ENCODE results near the gene GNAI3.

Gene GNAI3

DNA sequence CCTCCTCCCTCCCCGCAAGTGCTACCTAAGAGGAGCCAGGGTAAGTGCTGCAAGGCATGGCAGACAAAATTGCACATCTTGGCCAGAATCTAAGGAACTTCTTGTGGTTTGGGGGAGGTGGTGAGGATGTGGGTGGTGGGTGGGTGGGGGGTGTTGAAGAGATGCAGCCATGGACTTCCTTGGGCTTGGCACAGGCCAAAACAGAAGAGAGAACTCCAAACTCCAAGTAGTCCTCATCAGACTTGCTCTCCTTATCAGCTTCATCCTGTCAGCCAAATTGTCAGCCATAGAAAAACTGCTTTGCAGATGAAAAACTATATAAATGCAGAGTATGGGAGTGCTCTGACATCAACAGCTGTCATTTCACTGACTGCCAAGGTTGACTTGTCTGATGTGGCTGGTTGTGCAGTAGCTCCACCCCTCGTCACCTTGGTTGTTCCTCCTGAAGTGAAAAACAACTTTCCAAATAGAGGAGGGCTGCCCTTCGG lies 46.0 kb upstream of the GNAI3 start:
- DNase-seq (ENCODE audit: low read depth), result no peak
- no peak overlapping the region for H3K4me3 ChIP-seq (ENCODE audit: low read depth, low read length)
- TF ChIP-seq, protein P1, sequence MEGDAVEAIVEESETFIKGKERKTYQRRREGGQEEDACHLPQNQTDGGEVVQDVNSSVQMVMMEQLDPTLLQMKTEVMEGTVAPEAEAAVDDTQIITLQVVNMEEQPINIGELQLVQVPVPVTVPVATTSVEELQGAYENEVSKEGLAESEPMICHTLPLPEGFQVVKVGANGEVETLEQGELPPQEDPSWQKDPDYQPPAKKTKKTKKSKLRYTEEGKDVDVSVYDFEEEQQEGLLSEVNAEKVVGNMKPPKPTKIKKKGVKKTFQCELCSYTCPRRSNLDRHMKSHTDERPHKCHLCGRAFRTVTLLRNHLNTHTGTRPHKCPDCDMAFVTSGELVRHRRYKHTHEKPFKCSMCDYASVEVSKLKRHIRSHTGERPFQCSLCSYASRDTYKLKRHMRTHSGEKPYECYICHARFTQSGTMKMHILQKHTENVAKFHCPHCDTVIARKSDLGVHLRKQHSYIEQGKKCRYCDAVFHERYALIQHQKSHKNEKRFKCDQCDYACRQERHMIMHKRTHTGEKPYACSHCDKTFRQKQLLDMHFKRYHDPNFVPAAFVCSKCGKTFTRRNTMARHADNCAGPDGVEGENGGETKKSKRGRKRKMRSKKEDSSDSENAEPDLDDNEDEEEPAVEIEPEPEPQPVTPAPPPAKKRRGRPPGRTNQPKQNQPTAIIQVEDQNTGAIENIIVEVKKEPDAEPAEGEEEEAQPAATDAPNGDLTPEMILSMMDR (IDR thresholded peaks at IDR 0.05; ENCODE audit: low read depth, low read length, missing control alignments), result no peak
- in situ Hi-C loops (cut with HindIII; ENCODE audit: low sequenced_read_pairs), result no loop called here

DNA sequence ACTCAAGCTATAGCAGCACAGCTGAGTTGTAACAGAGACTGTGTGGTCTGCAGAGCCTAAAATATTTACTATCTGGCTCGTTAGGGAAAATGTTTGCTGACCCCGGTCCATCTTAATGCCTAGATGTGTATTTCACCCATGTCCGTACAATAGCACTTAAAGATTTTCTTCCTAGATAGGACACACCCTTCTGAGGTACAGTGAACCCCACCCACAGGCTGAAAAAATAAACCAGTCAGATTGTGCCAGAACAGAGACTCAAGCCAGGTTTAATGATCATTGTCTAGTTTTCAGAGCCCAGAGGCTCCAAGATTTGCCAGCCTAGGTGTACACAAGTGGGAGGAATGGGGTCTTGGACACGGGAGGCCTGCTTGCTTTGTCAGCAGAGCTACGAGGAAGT lies 44.5 kb upstream of the GNAI3 start:
- TF ChIP-seq, protein P1 (IDR thresholded peaks at IDR 0.05; ENCODE audit: low read depth, low read length, missing control alignments), result no peak
- no peak overlapping the region for H3K4me3 ChIP-seq (ENCODE audit: low read depth, low read length)
- in situ Hi-C loops (cut with HindIII; ENCODE audit: low sequenced_read_pairs), result no loop called here
- no peak for DNase-seq (ENCODE audit: low read depth)

DNA sequence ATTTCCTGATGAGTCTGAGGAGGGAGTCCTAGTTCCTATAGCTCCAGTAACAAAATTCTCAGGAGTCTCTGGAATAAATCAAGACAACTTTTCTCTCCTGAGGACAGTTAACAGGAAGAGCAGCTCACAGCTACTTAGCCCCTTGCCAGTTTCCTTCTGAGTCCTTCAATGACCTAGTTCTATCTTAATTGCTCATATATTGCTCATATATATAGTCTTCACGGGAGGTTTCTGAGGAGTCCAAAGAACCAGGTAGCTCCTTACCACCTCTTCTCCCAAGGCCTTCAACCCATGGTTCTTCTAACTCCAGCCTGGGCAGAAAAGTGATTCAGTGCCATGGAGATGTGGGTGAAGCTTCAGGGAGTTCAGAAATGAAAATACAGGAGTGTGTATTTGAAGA lies 43.4 kb upstream of the GNAI3 start:
- no peak overlapping the region for H3K4me3 ChIP-seq (ENCODE audit: low read depth, low read length)
- in situ Hi-C loops (cut with HindIII; ENCODE audit: low sequenced_read_pairs), result no loop called here
- DNase-seq (ENCODE audit: low read depth), result no peak
- TF ChIP-seq, protein P1 (IDR thresholded peaks at IDR 0.05; ENCODE audit: low read depth, low read length, missing control alignments), result no peak

DNA sequence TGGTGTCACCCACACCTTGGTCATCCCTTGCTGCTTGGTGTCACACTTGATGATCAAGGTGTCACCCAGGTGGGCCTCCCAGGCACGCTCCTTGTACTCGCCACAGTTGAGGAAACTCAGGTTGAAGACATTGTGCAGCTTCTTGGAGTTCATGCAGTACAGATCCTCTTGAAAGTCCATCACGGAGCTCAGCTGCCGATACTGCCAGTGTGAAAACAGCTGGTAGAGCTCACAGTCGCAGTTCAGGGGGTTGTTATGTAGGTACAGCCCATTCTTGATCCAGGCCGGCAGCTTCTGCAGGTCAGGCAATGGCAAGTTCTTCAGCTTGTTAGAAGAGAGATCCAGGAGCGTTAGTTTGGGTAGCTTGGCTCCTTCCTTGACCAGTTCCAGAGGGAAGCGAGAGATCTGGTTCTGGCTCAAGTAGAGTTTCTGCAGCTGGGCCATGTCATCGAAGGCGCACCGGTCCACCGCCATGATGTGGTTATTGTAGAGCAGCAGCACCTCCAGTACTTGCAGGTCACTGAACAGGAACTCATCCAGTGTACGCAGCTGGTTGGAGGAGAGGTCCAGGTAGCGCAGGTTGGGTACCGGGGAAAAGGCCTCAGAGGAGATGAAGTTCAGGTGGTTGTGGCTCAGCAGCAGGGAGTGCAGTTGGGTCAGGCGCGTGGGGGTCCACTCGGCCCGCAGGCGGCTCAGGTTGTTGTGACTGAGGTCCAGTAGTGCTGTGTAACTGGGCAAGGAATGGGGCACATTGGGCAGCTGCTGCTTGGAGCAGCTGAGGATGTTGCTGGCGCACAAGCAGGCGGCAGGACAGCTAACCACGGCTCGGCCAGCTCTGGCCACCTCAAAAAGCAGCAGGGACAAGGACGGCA lies 40.2 kb upstream of the GNAI3 start:
- no peak overlapping the region for H3K4me3 ChIP-seq (ENCODE audit: low read depth, low read length)
- DNase-seq (ENCODE audit: low read depth), result no peak
- in situ Hi-C loops (cut with HindIII; ENCODE audit: low sequenced_read_pairs), result no loop called here

DNA sequence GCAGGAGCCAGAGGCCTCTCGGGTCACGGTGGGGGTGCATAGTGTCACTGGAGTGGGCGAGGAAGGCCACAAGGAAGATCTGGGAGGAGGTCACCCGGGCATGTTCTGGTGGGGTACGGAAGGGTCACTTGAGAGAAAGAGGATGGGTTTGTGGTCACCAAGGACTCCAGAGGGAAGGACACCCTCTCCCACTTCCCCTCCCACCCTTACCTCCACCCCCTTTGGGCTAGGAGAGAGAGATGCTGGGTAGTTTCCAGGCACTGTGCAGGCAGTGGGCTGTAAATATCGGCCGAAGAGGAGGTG lies 39.6 kb upstream of the GNAI3 start:
- H3K4me3 ChIP-seq (ENCODE audit: low read depth, low read length), result peak overlapping the region; percentile 52
- DNase-seq (ENCODE audit: low read depth), result no peak
- TF ChIP-seq, protein P1 (IDR thresholded peaks at IDR 0.05; ENCODE audit: low read depth, low read length, missing control alignments), result no peak
- in situ Hi-C loops (cut with HindIII; ENCODE audit: low sequenced_read_pairs), result no loop called here

More for the DNA sequence above, 40.2 kb upstream of the GNAI3 start:
- TF ChIP-seq, protein P1 (IDR thresholded peaks at IDR 0.05; ENCODE audit: low read depth, low read length, missing control alignments), result no peak

DNA sequence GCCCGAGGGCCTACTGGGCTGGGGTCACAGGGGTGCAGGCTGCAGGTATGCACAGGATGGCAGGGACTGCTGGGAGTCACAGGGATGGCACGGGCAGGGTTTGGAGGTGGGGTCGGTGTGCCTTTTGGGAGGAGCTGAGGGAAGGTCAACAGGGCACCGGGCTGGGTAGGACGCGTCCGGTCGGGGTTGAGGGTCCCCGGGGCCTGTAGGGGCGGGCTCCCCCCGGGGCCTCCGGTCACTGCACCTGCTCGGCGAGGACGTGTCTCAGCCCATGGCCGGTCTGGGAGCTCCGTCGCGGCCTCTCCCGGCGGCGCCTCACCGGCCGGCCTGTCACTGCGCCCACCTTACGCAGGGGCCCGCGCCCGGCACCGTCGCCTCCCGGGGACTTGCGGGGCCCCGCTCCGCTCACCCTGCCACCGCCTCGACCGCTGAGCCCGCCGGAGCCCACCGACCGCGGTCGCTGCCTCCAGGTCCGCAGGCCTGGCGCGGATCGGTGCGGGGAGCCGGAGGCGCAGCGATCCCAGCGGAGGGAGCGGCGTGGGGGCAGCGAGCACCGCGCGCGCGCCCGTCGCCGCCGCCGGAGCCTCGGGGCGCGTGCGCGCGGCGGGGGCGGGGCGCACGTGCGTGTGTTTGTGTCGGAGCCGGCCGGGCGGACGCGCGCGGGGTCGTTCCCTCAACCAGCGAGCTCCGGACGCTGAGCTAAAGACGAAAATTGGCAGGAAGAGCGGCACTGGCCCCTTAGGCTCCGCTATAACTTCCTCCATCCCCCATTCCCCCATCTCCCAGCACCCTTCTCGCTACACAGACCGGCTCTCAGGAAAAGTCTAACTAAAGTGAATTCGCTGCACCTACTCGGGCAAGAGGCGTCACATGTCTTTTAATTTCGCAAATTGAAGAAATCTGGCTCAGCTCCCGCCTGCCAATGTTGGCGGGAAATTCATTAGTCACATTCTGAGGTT lies 39.0 kb upstream of the GNAI3 start, which contains the start of gene AMIGO1:
AMIGO1 (minus strand) TSS at position 552 of the 959 bp plus-strand sequence. CDS start 815 bp downstream, outside the sequence.
- in situ Hi-C loops (cut with HindIII; ENCODE audit: low sequenced_read_pairs), result no loop called here
- TF ChIP-seq, protein P1 (IDR thresholded peaks at IDR 0.05; ENCODE audit: low read depth, low read length, missing control alignments), result no peak
- DNase-seq (ENCODE audit: low read depth), result no peak
- H3K4me3 ChIP-seq (ENCODE audit: low read depth, low read length), result peak within 1 kb of the TSS; percentile 52
